HL-60 (cell line): ENCODE measurements around the gene GAB2.

Source experiments
- GABPA ChIP-seq: IDR thresholded peaks from 2 replicates; pipeline ENCODE4 v1.6.1; 2012; ENCODE audit warnings: low read depth
- POLR2AphosphoS5 ChIP-seq: IDR thresholded peaks from 2 replicates; pipeline ENCODE4 v1.6.1; 2012; ENCODE audit warnings: low read depth
- SPI1 ChIP-seq: IDR thresholded peaks from 2 replicates; pipeline ENCODE4 v1.6.1; 2012; ENCODE audit warnings: low read depth, mild to moderate bottlenecking, borderline replicate concordance
- TF ChIP-seq, protein P1 (sequence below): IDR thresholded peaks from one replicate; pipeline ENCODE4 v1.5.1; 2011; ENCODE audit warnings: low read length, control low read depth, inconsistent platforms; ENCODE audit not compliant: insufficient read depth
- TF ChIP-seq, protein P2 (sequence below): IDR thresholded peaks from 2 replicates; pipeline ENCODE4 v1.6.1; 2012; ENCODE audit warnings: low read depth; ENCODE audit not compliant: insufficient replicate concordance

DNA sequence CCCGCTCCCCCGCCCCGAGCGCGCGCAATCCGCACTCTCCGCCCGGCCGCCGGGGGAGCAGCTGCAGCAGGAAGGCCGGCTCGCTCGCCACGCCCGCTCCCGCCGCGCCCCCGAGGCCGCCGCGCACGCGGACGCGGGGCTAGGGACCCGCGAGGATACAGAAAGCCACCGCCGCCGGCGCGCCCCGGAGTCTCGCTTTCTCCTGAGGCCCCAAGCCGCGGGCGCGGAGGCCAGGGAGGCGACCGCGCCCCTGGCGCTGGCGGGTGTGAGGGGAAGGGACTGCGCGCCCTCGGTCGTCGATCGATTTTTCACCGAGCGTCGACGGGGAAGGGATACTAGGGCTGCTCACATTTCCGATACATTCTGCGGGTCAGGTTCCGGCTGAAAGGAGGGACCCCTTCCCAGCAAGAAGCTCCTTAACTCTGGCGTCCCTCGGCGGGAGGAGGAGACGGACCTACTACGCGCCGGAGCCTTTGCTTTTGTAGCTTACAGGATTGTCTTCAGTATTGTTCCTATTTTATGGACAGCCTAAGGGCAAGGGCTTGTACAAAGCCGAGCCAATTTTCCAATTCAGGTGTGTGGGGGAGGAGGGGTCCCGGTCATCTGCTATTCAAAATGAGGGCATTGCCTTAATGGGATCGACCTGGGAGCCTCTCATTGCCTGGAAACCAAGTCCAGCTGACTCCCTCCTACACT, 416 bp upstream of the GAB2 start:
- TF ChIP-seq, protein P1, sequence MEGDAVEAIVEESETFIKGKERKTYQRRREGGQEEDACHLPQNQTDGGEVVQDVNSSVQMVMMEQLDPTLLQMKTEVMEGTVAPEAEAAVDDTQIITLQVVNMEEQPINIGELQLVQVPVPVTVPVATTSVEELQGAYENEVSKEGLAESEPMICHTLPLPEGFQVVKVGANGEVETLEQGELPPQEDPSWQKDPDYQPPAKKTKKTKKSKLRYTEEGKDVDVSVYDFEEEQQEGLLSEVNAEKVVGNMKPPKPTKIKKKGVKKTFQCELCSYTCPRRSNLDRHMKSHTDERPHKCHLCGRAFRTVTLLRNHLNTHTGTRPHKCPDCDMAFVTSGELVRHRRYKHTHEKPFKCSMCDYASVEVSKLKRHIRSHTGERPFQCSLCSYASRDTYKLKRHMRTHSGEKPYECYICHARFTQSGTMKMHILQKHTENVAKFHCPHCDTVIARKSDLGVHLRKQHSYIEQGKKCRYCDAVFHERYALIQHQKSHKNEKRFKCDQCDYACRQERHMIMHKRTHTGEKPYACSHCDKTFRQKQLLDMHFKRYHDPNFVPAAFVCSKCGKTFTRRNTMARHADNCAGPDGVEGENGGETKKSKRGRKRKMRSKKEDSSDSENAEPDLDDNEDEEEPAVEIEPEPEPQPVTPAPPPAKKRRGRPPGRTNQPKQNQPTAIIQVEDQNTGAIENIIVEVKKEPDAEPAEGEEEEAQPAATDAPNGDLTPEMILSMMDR, result no peak
- no peak; the same call in 1 of the 2 replicates for TF ChIP-seq POLR2AphosphoS5
- TF ChIP-seq GABPA, result no peak
- TF ChIP-seq, protein P2, sequence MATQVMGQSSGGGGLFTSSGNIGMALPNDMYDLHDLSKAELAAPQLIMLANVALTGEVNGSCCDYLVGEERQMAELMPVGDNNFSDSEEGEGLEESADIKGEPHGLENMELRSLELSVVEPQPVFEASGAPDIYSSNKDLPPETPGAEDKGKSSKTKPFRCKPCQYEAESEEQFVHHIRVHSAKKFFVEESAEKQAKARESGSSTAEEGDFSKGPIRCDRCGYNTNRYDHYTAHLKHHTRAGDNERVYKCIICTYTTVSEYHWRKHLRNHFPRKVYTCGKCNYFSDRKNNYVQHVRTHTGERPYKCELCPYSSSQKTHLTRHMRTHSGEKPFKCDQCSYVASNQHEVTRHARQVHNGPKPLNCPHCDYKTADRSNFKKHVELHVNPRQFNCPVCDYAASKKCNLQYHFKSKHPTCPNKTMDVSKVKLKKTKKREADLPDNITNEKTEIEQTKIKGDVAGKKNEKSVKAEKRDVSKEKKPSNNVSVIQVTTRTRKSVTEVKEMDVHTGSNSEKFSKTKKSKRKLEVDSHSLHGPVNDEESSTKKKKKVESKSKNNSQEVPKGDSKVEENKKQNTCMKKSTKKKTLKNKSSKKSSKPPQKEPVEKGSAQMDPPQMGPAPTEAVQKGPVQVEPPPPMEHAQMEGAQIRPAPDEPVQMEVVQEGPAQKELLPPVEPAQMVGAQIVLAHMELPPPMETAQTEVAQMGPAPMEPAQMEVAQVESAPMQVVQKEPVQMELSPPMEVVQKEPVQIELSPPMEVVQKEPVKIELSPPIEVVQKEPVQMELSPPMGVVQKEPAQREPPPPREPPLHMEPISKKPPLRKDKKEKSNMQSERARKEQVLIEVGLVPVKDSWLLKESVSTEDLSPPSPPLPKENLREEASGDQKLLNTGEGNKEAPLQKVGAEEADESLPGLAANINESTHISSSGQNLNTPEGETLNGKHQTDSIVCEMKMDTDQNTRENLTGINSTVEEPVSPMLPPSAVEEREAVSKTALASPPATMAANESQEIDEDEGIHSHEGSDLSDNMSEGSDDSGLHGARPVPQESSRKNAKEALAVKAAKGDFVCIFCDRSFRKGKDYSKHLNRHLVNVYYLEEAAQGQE, result no peak
- no peak for TF ChIP-seq SPI1
